Chondrocyte (in vitro differentiated cells): ENCODE results near the gene RCSD1. TPM values are rescaled to one million over a fixed set of nuclear protein-coding genes. Genes with fewer than 3 reads are reported as not detected.

Experiments used
- DNase-seq: peaks from one replicate; pipeline ENCODE4 v3.0.0; 2021; ENCODE audit warnings: mixed read lengths, low spot score
- H3K27ac Mint-ChIP-seq: one replicate; pipeline ENCODE4 v1.8.0; 2021; ENCODE audit warnings: mild to moderate bottlenecking, moderate library complexity, mixed read lengths; ENCODE audit not compliant: unreplicated experiment
- H3K27me3 Mint-ChIP-seq: 2 replicates; pipeline ENCODE4 v1.8.0; 2021; ENCODE audit warnings: low read depth, mixed read lengths
- H3K36me3 Mint-ChIP-seq: 2 replicates; pipeline ENCODE4 v1.8.0; 2021; ENCODE audit warnings: low read depth, mixed read lengths
- H3K4me1 Mint-ChIP-seq: 2 replicates; pipeline ENCODE4 v1.8.0; 2021; ENCODE audit warnings: low read depth, mild to moderate bottlenecking, mixed read lengths
- H3K4me3 Mint-ChIP-seq: one replicate; pipeline ENCODE4 v1.8.0; 2021; ENCODE audit warnings: mild to moderate bottlenecking, moderate library complexity, mixed read lengths; ENCODE audit not compliant: unreplicated experiment
- H3K9me3 Mint-ChIP-seq: 2 replicates; pipeline ENCODE4 v1.8.0; 2021; ENCODE audit warnings: low read depth, mixed read lengths
- total RNA-seq: library from RNA; stranded (reverse); gene quantifications from 3 replicates; pipeline ENCODE4 v1.2.1, GENCODE V29; 2021
- TF ChIP-seq, protein P1 (sequence below): fragments of 200-600 bp; sonication (generic); IDR thresholded peaks from 2 replicates; pipeline ENCODE4 v1.5.0; 2021; ENCODE audit warnings: antibody characterized with exemption, mild to moderate bottlenecking, moderate library complexity

RCSD1 gene
- total RNA-seq, 1 donor from 2014 or later, result 1.1 TPM

- no peaks in the 10 kb centered on the region for H3K36me3 Mint-ChIP-seq
- H3K27ac Mint-ChIP-seq, result no peak overlapping the region
- DNase-seq, result no peak
- H3K9me3 Mint-ChIP-seq, result no peaks in the 10 kb centered on the region
- H3K4me1 Mint-ChIP-seq, result peaks cover 8% of the 10 kb centered on the region
- TF ChIP-seq, protein P1, sequence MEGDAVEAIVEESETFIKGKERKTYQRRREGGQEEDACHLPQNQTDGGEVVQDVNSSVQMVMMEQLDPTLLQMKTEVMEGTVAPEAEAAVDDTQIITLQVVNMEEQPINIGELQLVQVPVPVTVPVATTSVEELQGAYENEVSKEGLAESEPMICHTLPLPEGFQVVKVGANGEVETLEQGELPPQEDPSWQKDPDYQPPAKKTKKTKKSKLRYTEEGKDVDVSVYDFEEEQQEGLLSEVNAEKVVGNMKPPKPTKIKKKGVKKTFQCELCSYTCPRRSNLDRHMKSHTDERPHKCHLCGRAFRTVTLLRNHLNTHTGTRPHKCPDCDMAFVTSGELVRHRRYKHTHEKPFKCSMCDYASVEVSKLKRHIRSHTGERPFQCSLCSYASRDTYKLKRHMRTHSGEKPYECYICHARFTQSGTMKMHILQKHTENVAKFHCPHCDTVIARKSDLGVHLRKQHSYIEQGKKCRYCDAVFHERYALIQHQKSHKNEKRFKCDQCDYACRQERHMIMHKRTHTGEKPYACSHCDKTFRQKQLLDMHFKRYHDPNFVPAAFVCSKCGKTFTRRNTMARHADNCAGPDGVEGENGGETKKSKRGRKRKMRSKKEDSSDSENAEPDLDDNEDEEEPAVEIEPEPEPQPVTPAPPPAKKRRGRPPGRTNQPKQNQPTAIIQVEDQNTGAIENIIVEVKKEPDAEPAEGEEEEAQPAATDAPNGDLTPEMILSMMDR, result no peak
- H3K4me3 Mint-ChIP-seq, result no peak overlapping the region
- H3K27me3 Mint-ChIP-seq, result no peaks in the 10 kb centered on the region
Measured at GRCh38 chr1:167676916-167677848, 47.1 kb downstream of the RCSD1 start.

DNA sequence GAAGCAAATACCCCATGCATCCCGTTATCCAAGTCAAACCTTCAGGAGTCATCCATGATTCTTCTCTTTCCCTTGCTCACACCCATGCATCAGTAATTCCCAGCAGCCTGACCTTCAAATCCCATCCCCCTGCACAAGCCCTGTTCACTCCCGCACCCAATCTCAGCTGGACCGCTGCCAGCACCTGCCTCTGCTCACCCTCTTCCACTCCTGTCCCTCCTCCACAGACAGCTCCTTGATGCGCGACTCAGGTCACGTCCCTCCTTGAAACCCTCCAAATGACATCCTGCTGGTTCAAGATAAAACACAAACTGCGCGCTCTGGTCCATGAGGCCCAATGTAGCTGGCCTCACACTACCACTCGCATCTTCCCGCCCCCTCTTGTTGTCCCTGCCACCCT, 48.4 kb downstream of the RCSD1 start:
- H3K27ac Mint-ChIP-seq, result no peak overlapping the region
- peaks cover 10% of the 10 kb centered on the region for H3K4me1 Mint-ChIP-seq
- DNase-seq, result no peak
- no peaks in the 10 kb centered on the region for H3K27me3 Mint-ChIP-seq
- H3K9me3 Mint-ChIP-seq, result no peaks in the 10 kb centered on the region
- TF ChIP-seq, protein P1, result no peak
- no peaks in the 10 kb centered on the region for H3K36me3 Mint-ChIP-seq
- H3K4me3 Mint-ChIP-seq, result no peak overlapping the region

GRCh38 chr1:167678838-167679237, 48.8 kb downstream of the RCSD1 start:
- TF ChIP-seq, protein P1, result no peak
- Mint-ChIP-seq H3K27ac (no peak overlapping the region), H3K36me3 (no peaks in the 10 kb centered on the region), H3K27me3 (no peaks in the 10 kb centered on the region), H3K4me3 (no peak overlapping the region), H3K4me1 (peaks cover 14% of the 10 kb centered on the region), H3K9me3 (no peaks in the 10 kb centered on the region)
- no peak for DNase-seq

DNA sequence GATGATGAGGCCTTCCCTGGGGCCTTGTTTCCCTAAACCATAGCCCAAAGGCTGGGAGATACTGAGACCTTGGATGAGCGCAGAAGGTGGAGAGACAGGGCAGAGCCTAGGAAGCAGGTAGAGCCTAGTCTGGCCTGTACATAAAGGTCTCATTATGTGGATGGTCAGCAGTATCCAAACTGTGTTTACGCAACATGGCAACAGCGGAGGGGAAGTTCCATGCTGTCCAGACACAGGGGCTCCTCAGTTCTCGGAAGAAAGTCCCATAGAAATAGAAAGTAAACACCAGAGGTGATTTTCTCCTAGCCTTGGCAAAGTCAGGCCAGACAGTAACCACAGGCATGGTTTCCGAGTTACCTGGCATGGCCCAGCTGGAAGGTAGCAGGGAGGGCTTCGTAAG, 49.7 kb downstream of the RCSD1 start:
- H3K4me1 Mint-ChIP-seq, result peaks cover 20% of the 10 kb centered on the region
- TF ChIP-seq, protein P1, result no peak
- H3K27ac Mint-ChIP-seq, result no peak overlapping the region
- no peak overlapping the region for H3K4me3 Mint-ChIP-seq
- no peak for DNase-seq
- H3K27me3 Mint-ChIP-seq, result no peaks in the 10 kb centered on the region
- H3K9me3 Mint-ChIP-seq, result no peaks in the 10 kb centered on the region
- no peaks in the 10 kb centered on the region for H3K36me3 Mint-ChIP-seq

DNA sequence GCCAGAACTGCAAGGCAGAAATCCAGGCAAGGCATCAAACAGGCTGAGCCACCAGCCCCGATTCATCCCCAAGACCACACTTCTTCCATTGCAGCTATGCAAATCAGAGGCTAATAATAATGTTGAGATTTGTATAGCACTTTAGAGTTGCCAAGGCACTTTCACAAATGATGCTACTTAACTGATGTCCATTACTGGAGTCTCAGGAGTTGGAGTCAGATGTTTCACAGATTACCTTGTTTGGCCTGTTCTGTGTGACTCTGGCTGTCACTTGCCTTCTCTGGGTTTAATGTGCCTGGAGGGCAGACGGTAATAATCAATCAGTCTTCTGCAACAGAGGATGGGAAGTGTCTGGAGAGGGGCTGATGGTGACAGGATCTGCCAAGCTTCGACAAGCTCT, 51.0 kb downstream of the RCSD1 start:
- Mint-ChIP-seq H3K4me1 (peaks cover 20% of the 10 kb centered on the region), H3K36me3 (no peaks in the 10 kb centered on the region), H3K27me3 (no peaks in the 10 kb centered on the region), H3K4me3 (no peak overlapping the region), H3K27ac (no peak overlapping the region), H3K9me3 (no peaks in the 10 kb centered on the region)
- no peak for DNase-seq
- TF ChIP-seq, protein P1, result no peak
